Body of pancreas (tissue), 4 donors: ENCODE results near the gene CARS2.

Experiments used
- POLR2A ChIP-seq, 3 donors: fragments of 450-650 bp; IDR thresholded peaks; one replicate each; pipeline ENCODE4 v1.6.1; 2016; ENCODE audit warnings: antibody characterized with exemption in 3 of 3, mild to moderate bottlenecking in 2 of 3
- TF ChIP-seq, protein P1 (sequence below), 7 experiments: fragments of 450-650 bp in 4 of 7; fragments of 200-600 bp in 3 of 7; sonication (generic) in 3 of 7; IDR thresholded peaks; one replicate each; pipeline ENCODE4 v1.5.1; 2016 to 2019; ENCODE audit warnings: antibody characterized with exemption in 7 of 7

DNA sequence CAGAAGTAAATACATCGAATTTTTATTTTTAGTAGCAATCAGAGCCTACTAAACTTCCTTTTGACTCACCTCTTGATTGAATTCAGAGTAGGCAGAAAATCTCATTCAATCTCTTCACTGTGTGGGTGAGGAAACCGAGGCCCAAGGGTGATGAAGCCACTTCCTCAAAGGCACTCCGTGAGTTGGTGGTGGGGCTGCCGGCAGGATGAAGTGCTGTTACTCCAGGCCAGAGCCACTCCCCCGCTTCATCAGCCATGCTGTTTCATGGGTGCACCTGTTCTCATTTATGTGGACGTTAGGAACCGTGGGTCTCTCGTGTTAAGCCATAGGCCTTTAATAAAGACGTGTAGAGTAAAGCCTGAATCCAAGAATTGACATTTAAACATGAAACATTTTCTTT is 20.8 kb upstream of the CARS2 start:
- TF ChIP-seq, protein P1, sequence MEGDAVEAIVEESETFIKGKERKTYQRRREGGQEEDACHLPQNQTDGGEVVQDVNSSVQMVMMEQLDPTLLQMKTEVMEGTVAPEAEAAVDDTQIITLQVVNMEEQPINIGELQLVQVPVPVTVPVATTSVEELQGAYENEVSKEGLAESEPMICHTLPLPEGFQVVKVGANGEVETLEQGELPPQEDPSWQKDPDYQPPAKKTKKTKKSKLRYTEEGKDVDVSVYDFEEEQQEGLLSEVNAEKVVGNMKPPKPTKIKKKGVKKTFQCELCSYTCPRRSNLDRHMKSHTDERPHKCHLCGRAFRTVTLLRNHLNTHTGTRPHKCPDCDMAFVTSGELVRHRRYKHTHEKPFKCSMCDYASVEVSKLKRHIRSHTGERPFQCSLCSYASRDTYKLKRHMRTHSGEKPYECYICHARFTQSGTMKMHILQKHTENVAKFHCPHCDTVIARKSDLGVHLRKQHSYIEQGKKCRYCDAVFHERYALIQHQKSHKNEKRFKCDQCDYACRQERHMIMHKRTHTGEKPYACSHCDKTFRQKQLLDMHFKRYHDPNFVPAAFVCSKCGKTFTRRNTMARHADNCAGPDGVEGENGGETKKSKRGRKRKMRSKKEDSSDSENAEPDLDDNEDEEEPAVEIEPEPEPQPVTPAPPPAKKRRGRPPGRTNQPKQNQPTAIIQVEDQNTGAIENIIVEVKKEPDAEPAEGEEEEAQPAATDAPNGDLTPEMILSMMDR (IDR thresholded peaks at IDR 0.05), result no peak
- TF ChIP-seq POLR2A (IDR thresholded peaks at IDR 0.05), result no peak
